ENCODE measurements around the gene TBX4.

Gene TBX4

DNA sequence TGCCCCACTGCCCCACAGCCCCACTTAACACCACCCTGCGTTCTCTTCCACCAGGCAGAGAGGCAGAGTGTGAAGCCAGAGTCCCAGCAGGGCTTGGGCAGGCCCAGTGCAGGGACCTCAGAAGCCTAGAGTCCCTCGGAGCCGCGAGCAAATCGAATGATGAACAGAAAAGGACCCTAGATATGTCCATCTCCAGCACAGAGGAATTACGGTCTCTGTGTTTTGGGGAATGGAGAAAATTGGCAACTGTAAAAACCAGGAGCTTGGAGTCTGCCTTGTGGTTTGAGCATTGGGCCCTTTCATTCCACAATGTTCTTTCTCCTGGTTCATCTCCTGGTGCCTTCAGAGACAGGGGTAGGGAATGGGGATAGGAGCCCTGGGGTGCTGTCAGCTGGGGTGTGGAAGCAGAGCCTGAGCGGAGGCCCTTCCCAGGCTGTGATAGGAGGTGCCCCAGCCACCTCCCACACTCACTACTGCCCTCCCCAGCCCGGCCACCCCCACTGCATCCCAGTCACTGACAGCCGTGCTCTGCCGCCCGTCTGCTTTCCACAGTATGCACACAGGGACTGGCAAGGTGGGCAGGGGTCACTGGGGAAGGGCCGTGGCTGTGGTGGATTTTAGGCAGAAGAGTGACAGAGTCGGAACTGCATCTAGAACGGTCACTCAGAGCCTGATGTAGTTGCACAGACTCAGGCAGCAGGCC lies 26.7 kb downstream of the TBX4 start:
- Histone ChIP-seq H3K9me3 (ENCODE audit: severe bottlenecking) (no peaks in the 10 kb centered on the region), H3K27ac (ENCODE audit: poor library complexity, severe bottlenecking) (no peak overlapping the region), H3K4me1 (ENCODE audit: insufficient read depth, poor library complexity, severe bottlenecking) (peaks cover 21% of the 10 kb centered on the region), H3K36me3 (ENCODE audit: low read depth) (no peaks in the 10 kb centered on the region), H3K27me3 (ENCODE audit: insufficient read depth, poor library complexity, severe bottlenecking) (no peaks in the 10 kb centered on the region), H3K4me3 (ENCODE audit: severe bottlenecking) (no peak overlapping the region)
- ATAC-seq (ENCODE audit: low read depth): no peak
- no peak for DNase-seq (ENCODE audit: low spot score)
- TF ChIP-seq, protein P1, sequence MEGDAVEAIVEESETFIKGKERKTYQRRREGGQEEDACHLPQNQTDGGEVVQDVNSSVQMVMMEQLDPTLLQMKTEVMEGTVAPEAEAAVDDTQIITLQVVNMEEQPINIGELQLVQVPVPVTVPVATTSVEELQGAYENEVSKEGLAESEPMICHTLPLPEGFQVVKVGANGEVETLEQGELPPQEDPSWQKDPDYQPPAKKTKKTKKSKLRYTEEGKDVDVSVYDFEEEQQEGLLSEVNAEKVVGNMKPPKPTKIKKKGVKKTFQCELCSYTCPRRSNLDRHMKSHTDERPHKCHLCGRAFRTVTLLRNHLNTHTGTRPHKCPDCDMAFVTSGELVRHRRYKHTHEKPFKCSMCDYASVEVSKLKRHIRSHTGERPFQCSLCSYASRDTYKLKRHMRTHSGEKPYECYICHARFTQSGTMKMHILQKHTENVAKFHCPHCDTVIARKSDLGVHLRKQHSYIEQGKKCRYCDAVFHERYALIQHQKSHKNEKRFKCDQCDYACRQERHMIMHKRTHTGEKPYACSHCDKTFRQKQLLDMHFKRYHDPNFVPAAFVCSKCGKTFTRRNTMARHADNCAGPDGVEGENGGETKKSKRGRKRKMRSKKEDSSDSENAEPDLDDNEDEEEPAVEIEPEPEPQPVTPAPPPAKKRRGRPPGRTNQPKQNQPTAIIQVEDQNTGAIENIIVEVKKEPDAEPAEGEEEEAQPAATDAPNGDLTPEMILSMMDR (IDR thresholded peaks at IDR 0.05; ENCODE audit: poor library complexity, severe bottlenecking): no peak

DNA sequence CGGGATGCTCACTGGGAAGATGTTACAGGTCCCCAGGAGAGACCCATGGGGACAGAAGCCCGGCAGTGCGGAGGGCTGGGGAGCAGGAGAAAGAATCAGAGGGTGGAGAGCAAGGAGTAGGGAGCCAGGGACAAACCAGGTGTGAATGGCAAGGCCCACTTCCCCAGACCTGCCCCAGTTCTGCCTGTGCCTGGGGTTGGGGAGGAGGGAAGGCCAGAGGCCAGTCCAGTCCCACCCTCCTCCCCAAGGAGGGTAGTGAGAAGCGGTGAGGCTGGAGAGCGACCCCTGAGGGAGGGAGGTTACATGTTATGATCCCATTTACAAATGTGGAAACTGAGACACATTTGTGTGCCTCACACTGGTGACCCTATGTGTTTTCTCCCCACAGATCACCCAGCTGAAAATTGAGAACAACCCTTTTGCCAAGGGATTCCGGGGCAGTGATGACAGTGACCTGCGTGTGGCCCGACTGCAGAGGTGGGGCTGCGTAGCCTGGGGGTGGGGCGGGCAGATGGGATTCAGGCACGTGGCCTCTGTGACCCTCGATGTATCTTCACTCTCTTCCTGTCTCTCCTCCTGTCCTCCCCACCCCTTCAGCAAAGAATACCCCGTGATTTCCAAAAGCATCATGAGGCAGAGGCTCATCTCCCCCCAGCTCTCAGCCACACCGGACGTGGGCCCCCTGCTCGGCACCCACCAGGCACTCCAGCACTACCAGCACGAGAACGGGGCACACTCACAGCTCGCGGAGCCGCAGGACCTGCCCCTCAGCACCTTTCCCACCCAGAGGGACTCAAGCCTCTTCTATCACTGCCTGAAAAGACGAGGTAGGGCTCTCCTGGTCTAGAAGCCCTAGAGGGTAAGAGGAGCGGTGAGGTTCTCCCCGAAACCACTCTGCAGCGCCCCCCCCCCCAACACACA lies 27.5 kb downstream of the TBX4 start:
- no peaks in the 10 kb centered on the region for H3K9me3 ChIP-seq (ENCODE audit: severe bottlenecking)
- no peak overlapping the region for H3K4me3 ChIP-seq (ENCODE audit: severe bottlenecking)
- DNase-seq (ENCODE audit: low spot score) (no peak), ATAC-seq (ENCODE audit: low read depth) (no peak)
- TF ChIP-seq, protein P1 (IDR thresholded peaks at IDR 0.05; ENCODE audit: poor library complexity, severe bottlenecking): no peak
- H3K4me1 ChIP-seq (ENCODE audit: insufficient read depth, poor library complexity, severe bottlenecking): peaks cover 13% of the 10 kb centered on the region
- H3K27ac ChIP-seq (ENCODE audit: poor library complexity, severe bottlenecking): no peak overlapping the region
- H3K36me3 ChIP-seq (ENCODE audit: low read depth): no peaks in the 10 kb centered on the region
- H3K27me3 ChIP-seq (ENCODE audit: insufficient read depth, poor library complexity, severe bottlenecking): no peaks in the 10 kb centered on the region

DNA sequence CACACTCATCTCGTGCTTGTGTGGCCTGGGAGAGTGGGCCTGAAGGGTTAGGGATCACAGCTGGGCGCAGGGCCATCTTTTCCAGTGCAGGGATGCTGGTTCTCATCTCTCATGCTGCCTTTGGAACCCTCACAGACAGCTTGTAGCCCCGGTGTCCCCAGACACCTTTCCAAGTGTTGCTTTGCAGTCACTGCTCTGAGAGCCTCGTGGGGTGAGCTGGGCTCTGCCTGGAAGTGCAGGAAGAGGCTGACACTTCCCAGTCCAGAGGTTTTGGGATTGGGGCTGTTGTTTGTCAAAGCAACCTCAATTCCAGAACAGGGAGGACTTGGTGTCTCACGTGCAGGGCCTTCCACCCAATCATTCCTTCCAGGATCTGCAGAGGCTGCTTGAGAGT lies 28.2 kb downstream of the TBX4 start:
- Histone ChIP-seq H3K27ac (ENCODE audit: poor library complexity, severe bottlenecking) (no peak overlapping the region), H3K4me1 (ENCODE audit: insufficient read depth, poor library complexity, severe bottlenecking) (peaks cover 6% of the 10 kb centered on the region), H3K9me3 (ENCODE audit: severe bottlenecking) (no peaks in the 10 kb centered on the region), H3K4me3 (ENCODE audit: severe bottlenecking) (no peak overlapping the region), H3K27me3 (ENCODE audit: insufficient read depth, poor library complexity, severe bottlenecking) (no peaks in the 10 kb centered on the region), H3K36me3 (ENCODE audit: low read depth) (no peaks in the 10 kb centered on the region)
- TF ChIP-seq, protein P1 (IDR thresholded peaks at IDR 0.05; ENCODE audit: poor library complexity, severe bottlenecking): no peak
- ATAC-seq (ENCODE audit: low read depth) (no peak), DNase-seq (ENCODE audit: low spot score) (no peak)

DNA sequence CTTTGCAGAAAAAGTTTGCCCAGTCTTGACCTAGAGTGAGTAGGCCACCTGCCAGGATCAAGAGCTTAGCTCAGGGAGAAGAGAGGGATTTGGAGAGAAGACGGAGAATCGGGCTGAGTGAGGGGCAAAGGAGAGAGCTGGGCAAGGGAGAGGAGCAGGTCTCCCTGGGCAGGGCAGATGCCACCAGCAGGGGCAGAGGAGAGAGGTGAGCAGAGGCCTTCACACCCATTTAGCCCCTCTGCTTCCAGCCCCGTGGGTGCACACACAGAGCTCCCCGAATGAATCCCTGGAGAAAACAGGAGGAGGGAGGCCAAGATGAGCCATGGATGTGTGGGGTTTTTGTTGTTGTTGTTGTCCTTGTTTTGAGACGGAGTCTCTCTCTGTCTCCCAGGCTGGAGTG lies 29.2 kb downstream of the TBX4 start:
- H3K27ac ChIP-seq (ENCODE audit: poor library complexity, severe bottlenecking): no peak overlapping the region
- no peaks in the 10 kb centered on the region for H3K4me1 ChIP-seq (ENCODE audit: insufficient read depth, poor library complexity, severe bottlenecking)
- no peak for ATAC-seq (ENCODE audit: low read depth)
- H3K4me3 ChIP-seq (ENCODE audit: severe bottlenecking): no peak overlapping the region
- TF ChIP-seq, protein P1 (IDR thresholded peaks at IDR 0.05; ENCODE audit: poor library complexity, severe bottlenecking): no peak
- no peaks in the 10 kb centered on the region for H3K36me3 ChIP-seq (ENCODE audit: low read depth)
- H3K9me3 ChIP-seq (ENCODE audit: severe bottlenecking): no peaks in the 10 kb centered on the region
- no peaks in the 10 kb centered on the region for H3K27me3 ChIP-seq (ENCODE audit: insufficient read depth, poor library complexity, severe bottlenecking)
- DNase-seq (ENCODE audit: low spot score): no peak

All from RWPE2 (cell line).